ENCODE data around the gene KRT5.

DNA sequence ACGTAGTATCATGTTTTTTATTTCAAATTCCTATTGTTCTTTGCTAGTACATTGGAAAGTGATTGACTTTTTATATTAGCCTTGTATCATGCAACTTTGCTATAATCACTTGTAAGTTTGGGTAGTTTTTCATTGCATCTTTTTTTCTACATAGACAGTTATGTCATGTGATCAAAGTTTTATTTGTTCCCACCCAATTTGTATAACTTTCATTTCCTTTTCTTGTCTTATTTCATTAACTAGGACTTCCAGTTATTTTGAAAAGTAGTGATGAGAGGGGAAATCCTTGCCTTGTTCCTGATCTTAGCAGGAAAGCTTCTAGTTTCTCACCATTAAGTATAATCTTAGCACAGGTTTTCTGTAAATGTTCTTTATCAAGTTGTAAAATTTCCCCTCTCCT lies 17.3 kb downstream of the KRT5 start:
- TF ChIP-seq YY1 (IDR thresholded peaks at IDR 0.05; ENCODE audit: insufficient read depth, insufficient read length) (no peak), ZNF274 (IDR thresholded peaks at IDR 0.05; ENCODE audit: low read depth, low read length) (no peak), SUZ12 (IDR thresholded peaks at IDR 0.05; ENCODE audit: extremely low read depth, insufficient read depth, insufficient read length) (no peak)
